PC-9 (cell line): ENCODE results near the gene PTPRM. TPM values are rescaled to one million over a fixed set of nuclear protein-coding genes. Genes with fewer than 3 reads are reported as not detected.

Experiments used
- BruUV-seq: library from RNA; stranded (reverse); fragments of 400-500 nt; replicated peaks from 2 replicates; lab custom pipeline; 2021; lab: Mats Ljungman, UMichigan
- CTCF ChIA-PET: fragments of 300-600 bp; sonication (Branson Sonifier 250); formaldehyde crosslinking; loops from one replicate; lab custom pipeline; 2022; ENCODE audit warnings: antibody characterized with exemption; lab: Charles Lee
- POLR2A ChIA-PET: fragments of 300-600 bp; sonication (Branson Sonifier 250); formaldehyde crosslinking; loops from one replicate; lab custom pipeline; 2022; ENCODE audit warnings: antibody characterized with exemption; ENCODE audit not compliant: unreplicated experiment; lab: Charles Lee
- DNase-seq, 2 experiments: peaks; one replicate each; pipeline versions ENCODE4 v3.0.0 to v3.0.0-alpha.2; 2015 to 2022; ENCODE audit warnings: mixed read lengths in 1 of 2
- H2AFZ ChIP-seq: fragments of 200-600 bp; sonication (generic); 2 replicates; pipeline ENCODE4 v1.8.1; 2017; ENCODE audit warnings: antibody characterized with exemption
- H3F3A ChIP-seq: fragments of 200-600 bp; sonication (generic); 2 replicates; pipeline ENCODE4 v1.8.1; 2017; ENCODE audit warnings: antibody characterized with exemption, mild to moderate bottlenecking, low read depth; ENCODE audit not compliant: insufficient read depth
- H3K27ac ChIP-seq: fragments of 200-600 bp; sonication (generic); 2 replicates; pipeline ENCODE4 v1.6.1; 2016; ENCODE audit warnings: mixed run types
- H3K27me3 ChIP-seq: fragments of 200-600 bp; sonication (generic); 2 replicates; pipeline ENCODE4 v1.6.1; 2016; ENCODE audit warnings: low read depth, mixed run types; ENCODE audit not compliant: insufficient read depth
- H3K36me3 ChIP-seq: fragments of 200-600 bp; sonication (generic); 2 replicates; pipeline ENCODE4 v1.6.1; 2016; ENCODE audit warnings: low read depth, mixed run types
- H3K4me1 ChIP-seq: fragments of 200-600 bp; sonication (generic); replicated peaks from 2 replicates; pipeline ENCODE4 v1.6.1; 2016; ENCODE audit warnings: mixed run types; ENCODE audit not compliant: insufficient read depth
- H3K4me2 ChIP-seq: fragments of 200-600 bp; sonication (generic); 2 replicates; pipeline ENCODE4 v1.6.1; 2017; ENCODE audit warnings: mixed run types
- H3K4me3 ChIP-seq: fragments of 200-600 bp; sonication (generic); 2 replicates; pipeline ENCODE4 v1.6.1; 2016; ENCODE audit warnings: mixed run types
- H3K79me2 ChIP-seq: fragments of 200-600 bp; sonication (generic); 2 replicates; pipeline ENCODE4 v1.6.1; 2017; ENCODE audit warnings: low read depth, mixed run types
- H3K9me2 ChIP-seq: fragments of 200-600 bp; sonication (generic); 2 replicates; pipeline ENCODE4 v1.8.1; 2017; ENCODE audit warnings: mild to moderate bottlenecking; ENCODE audit not compliant: insufficient read depth
- H3K9me3 ChIP-seq: fragments of 200-600 bp; sonication (generic); 2 replicates; pipeline ENCODE4 v1.8.1; 2016; ENCODE audit warnings: low read depth; ENCODE audit not compliant: insufficient read depth
- H4K20me1 ChIP-seq: fragments of 200-600 bp; sonication (generic); 2 replicates; pipeline ENCODE4 v1.8.1; 2017; ENCODE audit not compliant: insufficient read depth
- EZH2 ChIP-seq: fragments of 200-600 bp; sonication (generic); IDR thresholded peaks from 2 replicates; pipeline ENCODE4 v1.8.0; 2017; ENCODE audit warnings: antibody characterized with exemption, low read depth
- intact Hi-C: fragments of 100-400 bp; cut with micrococcal nuclease; formaldehyde crosslinking; loops from one replicate; pipeline ENCODE4 v1.10.0; 2022; ENCODE audit not compliant: unreplicated experiment
- total RNA-seq: library from RNA; stranded (reverse); gene quantifications from 2 replicates; pipeline ENCODE4 v1.2.3, GENCODE V29; 2021
- TF ChIP-seq, protein P1 (sequence below): fragments of 200-600 bp; sonication (generic); conservative IDR thresholded peaks from 2 replicates; pipeline ENCODE4 v1.6.1; 2017; ENCODE audit warnings: mixed run types, antibody characterized with exemption, mild to moderate bottlenecking, moderate library complexity

Gene PTPRM
- total RNA-seq, 1 experiment from 2014 or later, result 32.5 TPM

DNA sequence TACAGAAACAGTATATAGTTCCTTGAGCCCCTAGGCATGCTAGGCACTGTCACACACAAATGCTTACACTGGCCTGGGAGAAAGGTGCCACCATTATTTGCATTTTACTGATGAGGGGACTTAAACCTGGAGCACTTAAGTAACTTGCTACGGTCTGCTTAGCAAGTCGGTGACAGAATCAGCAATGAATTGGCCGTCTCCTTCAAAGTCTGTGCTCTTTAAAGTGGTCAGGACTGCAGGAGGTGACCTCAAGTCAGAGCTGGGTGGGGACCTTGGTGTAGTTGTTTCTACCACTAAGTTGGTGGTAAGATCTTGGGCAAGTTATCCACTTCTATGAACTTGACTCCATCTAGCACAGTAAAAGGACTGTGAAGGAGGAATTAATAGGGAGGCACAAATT, 34.8 kb downstream of the PTPRM start:
- no peaks in the 10 kb centered on the region for H3K9me3 ChIP-seq
- no peaks in the 10 kb centered on the region for H3K4me1 ChIP-seq
- H3K9me2 ChIP-seq, result no peaks in the 10 kb centered on the region
- H3K4me2 ChIP-seq, result no peak overlapping the region
- no peak for TF ChIP-seq EZH2
- TF ChIP-seq, protein P1, sequence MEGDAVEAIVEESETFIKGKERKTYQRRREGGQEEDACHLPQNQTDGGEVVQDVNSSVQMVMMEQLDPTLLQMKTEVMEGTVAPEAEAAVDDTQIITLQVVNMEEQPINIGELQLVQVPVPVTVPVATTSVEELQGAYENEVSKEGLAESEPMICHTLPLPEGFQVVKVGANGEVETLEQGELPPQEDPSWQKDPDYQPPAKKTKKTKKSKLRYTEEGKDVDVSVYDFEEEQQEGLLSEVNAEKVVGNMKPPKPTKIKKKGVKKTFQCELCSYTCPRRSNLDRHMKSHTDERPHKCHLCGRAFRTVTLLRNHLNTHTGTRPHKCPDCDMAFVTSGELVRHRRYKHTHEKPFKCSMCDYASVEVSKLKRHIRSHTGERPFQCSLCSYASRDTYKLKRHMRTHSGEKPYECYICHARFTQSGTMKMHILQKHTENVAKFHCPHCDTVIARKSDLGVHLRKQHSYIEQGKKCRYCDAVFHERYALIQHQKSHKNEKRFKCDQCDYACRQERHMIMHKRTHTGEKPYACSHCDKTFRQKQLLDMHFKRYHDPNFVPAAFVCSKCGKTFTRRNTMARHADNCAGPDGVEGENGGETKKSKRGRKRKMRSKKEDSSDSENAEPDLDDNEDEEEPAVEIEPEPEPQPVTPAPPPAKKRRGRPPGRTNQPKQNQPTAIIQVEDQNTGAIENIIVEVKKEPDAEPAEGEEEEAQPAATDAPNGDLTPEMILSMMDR, result no peak
- intact Hi-C loops, result no loop called here
- H4K20me1 ChIP-seq, result no peaks in the 10 kb centered on the region; the same call in 1 of the 2 replicates
- H3F3A ChIP-seq, result no peaks in the 10 kb centered on the region; the same call in 1 of the 2 replicates
- no peak overlapping the region for H3K27ac ChIP-seq
- no peaks in the 10 kb centered on the region for H3K27me3 ChIP-seq
- H2AFZ ChIP-seq, result no peak overlapping the region
- no peak for DNase-seq
- ChIA-PET POLR2A (interaction anchor here (0.6 kb wide), 1 partner anchor 184 kb away, joined by 3 read pairs; no protein-coding TSS in a partner anchor), CTCF (no interaction called here)
- H3K36me3 ChIP-seq, result no peaks in the 10 kb centered on the region
- BruUV-seq, result no TSS peak
- H3K79me2 ChIP-seq, result no peaks in the 10 kb centered on the region
- H3K4me3 ChIP-seq, result no peak overlapping the region

DNA sequence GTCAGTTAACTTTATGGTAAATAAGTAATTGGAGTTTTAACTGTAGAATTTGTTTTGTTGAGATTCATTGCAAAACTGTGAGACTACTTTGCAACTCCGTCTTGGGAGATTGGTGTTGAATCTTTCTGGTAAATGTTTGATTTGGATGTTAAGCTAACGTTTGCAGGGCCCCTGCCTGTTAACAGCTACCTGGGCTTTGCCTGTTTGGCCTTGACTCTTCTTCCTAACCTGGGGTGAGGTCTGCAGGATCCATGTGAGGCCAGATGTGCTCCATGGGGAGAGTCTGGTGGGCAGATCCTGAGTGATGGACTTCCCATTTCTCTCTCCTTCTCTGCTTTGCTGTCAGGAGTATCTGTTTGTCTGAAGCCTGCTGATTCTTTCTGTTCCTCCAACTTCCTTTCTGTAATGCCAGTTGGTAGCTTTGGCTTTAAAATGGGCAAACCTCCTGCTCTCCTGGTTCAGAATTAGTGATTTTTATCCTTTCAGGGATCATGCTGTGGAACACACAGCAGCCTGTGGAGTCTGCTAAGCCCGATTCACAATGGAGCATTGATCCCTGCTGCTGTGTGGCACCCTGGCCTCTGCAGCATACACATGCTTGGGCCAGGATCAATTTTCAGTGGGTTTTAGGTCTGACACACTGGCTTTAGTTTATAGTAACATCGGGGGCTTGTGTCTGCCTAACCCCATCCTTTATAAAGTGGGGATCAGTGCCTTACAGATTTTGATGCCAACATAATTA, 36.3 kb downstream of the PTPRM start:
- CTCF ChIA-PET, result no interaction called here
- Histone ChIP-seq H3F3A (no peaks in the 10 kb centered on the region; the same call in 1 of the 2 replicates), H3K9me2 (no peaks in the 10 kb centered on the region), H3K4me2 (no peak overlapping the region), H3K4me1 (no peaks in the 10 kb centered on the region), H3K4me3 (no peak overlapping the region), H3K27ac (no peak overlapping the region), H3K9me3 (no peaks in the 10 kb centered on the region), H3K79me2 (no peaks in the 10 kb centered on the region), H3K27me3 (no peaks in the 10 kb centered on the region), H3K36me3 (no peaks in the 10 kb centered on the region), H4K20me1 (no peaks in the 10 kb centered on the region; the same call in 1 of the 2 replicates), H2AFZ (no peak overlapping the region)
- TF ChIP-seq EZH2, result no peak
- TF ChIP-seq, protein P1, result no peak
- intact Hi-C loops, result no loop called here
- DNase-seq, result no peak
- no TSS peak for BruUV-seq
- POLR2A ChIA-PET, result no interaction called here

DNA sequence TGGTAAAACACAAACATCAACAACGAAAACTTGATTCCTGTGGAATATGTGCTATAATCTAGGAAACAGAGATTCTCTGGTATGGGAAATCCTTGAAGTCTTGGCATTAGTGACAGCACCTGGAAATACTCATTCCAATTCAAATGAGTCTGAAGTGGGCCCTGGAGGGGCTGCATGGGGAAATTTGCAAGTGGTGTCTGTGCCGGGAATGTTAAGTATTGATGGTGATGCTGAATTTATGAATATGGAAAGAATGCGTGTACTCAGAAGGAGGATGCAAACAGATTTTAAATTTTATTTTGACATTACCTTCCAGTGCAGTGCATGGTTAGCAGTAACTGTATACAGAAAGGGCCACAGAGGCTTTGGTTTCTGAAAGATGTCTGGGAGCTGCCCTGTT, 37.2 kb downstream of the PTPRM start:
- Histone ChIP-seq H3K9me2 (no peaks in the 10 kb centered on the region), H4K20me1 (no peaks in the 10 kb centered on the region), H3K36me3 (no peaks in the 10 kb centered on the region), H3K27me3 (no peaks in the 10 kb centered on the region), H2AFZ (no peak overlapping the region), H3K27ac (no peak overlapping the region), H3K4me3 (no peak overlapping the region), H3K79me2 (no peaks in the 10 kb centered on the region), H3K4me1 (no peaks in the 10 kb centered on the region), H3F3A (no peaks in the 10 kb centered on the region), H3K4me2 (no peak overlapping the region), H3K9me3 (no peaks in the 10 kb centered on the region)
- CTCF ChIA-PET, result no interaction called here
- no TSS peak for BruUV-seq
- DNase-seq, result no peak
- intact Hi-C loops, result no loop called here
- POLR2A ChIA-PET, result no interaction called here
- no peak for TF ChIP-seq EZH2
- TF ChIP-seq, protein P1, result no peak
